Stimulated activated CD4-positive, alpha-beta T cell treated with anti-CD3 and anti-CD28 coated beads, Interleukin-15, amount 100 ng/mL, for 1 hour (primary cell): ENCODE measurements around the gene KCNK17.

ENCODE experiments used
- DNase-seq, 2 donors: peaks; one replicate each; pipeline ENCODE4 v3.0.0-alpha.2; 2020; ENCODE audit warnings: low read depth in 1 of 2, low spot score in 1 of 2

Gene KCNK17

DNA sequence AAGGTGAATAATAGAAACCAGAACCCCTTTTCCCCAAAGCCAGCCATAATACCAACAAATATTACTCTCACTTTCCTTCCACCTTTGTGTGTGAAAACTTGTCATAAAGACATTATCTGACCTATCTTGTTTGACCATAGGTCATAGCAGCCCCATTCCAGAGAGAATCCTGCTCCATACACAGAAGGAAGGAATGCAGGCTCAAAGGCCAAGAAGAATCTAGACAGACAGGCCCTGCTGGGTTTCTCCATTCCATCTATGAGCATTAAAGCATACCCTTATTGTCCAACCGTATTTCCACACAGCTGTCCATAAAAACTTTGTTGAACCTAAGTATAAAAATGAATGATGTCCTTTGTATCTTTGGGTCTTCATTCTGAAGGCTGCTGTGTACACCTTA lies 44.3 kb downstream of the KCNK17 start:
- DNase-seq, result no peak

- no peak for DNase-seq
Observed at GRCh38 chr6:39268721-39269120, 45.5 kb downstream of the KCNK17 start.

DNA sequence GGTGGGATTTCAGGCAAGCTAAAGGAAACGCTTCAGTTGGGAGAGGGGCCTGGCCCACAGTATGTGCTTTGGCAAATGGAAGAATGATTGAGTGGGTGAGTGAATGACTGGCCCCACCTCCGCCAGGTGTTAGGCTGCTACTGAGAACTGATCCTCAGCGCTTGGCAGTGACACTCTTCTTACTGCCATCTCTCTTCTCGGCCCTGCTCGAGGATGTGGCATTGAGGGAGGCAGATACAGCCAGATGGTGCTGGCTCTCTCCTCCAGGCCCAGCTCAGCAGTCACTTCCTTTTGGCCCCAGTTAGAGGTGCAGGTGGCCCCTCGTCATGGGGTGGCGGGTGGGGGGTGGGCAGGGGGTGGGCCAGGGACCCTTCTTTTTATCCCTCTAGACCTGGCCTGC lies 46.0 kb downstream of the KCNK17 start:
- no peak for DNase-seq

GRCh38 chr6:39266782-39267355 lies 47.4 kb downstream of the KCNK17 start:
- no peak for DNase-seq

- no peak for DNase-seq
Observed at GRCh38 chr6:39266375-39266774, 47.8 kb downstream of the KCNK17 start.

GRCh38 chr6:39263303-39264037 lies 50.7 kb downstream of the KCNK17 start:
- no peak for DNase-seq

GRCh38 chr6:39261751-39262150 lies 52.5 kb downstream of the KCNK17 start:
- DNase-seq, result no peak

DNA sequence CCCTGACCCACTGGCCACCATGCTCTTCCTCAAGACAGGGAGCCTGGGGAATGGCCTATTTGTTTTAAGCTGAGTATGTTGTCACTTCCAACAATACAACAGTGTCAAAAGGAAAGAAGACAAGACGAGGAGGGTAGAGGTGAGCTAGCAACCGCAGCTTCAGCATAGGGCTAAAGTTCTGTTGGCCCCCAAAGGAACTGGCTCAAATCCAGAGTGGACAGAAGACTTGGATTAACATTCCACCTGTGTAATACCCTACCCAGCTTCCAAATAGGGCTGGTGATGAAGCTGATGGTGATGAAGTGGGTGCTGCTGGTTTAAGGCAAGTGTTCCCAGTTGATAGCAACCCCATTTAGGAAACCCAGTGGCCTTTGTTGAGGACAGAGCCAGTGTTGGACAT lies 53.3 kb downstream of the KCNK17 start:
- no peak for DNase-seq

DNA sequence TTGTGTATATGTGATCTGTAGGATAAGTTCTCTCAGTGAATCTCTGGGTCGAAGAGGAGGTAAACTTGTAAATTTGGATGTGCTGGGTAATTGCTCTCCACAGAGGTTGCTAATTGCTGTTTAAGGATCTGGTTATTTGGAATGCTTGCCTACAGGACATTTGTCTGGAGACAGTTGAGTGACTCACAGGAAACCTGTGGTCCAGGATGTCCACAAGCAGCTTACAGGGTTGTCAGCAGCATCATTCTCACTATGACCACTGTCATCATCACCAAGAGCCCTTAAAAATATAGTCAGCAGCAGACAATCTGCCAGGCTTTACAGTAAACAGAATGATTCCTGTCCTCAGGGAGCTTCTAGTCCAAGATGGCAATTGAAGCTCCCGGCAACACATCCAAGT lies 53.8 kb downstream of the KCNK17 start:
- no peak for DNase-seq

DNA sequence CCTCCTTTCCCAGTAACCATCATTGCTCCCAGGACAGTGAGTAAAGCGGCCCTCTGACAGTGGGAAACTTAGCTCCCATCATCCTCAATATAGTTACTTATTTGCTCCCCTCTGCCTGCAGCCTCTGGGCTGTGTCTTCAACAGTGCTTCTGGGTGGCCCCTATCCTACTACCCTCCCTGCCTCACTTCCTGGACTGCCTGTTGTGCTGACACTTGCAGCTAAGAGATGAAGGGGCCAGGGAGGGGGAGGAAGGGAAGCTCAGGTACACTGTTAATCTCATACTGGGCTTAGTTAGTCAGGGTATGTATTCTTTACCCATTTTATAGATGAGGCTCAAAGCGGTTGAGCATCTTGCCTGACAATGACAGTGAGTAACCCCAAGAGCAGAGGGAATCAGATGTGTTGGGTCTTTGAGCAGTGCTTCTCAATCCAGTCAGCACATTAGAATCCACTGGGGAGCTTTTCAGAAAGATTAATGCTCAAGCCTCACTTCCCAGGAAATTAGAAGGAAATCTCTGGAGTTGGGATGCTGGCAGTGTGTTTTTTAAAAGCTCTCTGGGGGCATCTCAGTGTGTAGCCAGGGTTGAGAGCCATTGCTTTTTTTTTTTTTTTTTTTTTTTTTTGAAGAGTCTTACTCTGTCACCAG lies 57.8 kb downstream of the KCNK17 start:
- DNase-seq, result no peak

DNA sequence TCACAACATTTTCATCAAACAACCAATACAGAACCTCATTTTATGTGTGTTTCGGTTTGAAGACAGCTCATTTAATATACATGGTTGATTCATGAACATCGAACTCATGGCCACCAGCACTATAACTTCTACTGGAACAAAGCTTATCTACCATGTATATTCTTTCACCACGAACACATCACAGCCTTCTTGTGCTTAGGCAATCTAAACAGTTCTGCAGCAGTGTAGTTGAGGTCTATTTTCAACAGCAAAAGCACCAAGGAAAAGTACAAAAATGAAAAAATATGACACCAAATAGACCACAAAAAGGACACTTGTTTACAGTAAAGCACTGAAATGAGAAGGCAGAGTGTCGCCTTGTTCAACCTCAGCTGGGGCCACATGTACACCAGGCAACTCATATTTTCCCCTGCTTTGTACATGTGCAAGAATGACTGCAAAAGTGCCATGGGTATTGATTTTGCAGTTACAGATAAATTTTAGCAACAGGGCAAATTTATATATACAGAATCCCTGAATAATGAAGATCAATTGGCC lies 59.2 kb downstream of the KCNK17 start:
- no peak for DNase-seq

DNA sequence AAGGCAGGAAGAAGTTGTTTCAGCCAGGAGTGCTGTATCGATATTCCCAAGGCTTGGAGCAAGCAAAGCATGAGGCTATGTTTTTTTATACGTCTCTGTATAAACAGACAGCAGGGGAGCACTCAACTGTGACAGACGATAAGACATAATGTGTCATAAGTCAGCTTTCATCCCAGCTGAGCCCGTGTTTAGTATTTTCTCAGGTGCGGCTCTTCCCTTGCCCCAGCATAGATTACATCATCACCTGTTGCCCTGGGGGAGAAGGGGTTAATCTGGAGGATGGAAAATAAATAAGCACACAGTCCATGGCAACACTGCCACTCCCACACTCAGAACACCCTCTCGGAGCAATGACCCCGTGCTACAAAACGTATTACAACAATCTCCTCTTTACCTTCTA lies 62.8 kb downstream of the KCNK17 start:
- DNase-seq, result no peak

DNA sequence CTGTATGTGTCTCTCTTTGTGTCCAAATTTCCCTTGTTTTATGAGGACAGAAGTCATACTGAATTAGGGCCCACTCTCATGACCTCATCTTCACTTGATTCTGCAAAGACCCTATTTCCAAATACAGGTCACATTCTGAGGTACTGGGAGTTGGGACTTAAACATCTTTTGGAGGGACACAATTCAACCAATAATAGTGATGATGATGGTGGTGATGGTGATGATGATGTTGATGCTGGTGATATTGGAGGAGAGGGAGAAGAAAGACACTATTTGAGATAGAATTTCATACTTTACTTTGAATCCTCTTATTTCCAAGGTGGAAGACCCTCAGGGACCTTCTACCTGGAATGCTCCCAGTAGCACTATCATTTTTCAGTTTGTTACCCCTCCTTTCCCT lies 63.7 kb downstream of the KCNK17 start:
- DNase-seq, result no peak

DNA sequence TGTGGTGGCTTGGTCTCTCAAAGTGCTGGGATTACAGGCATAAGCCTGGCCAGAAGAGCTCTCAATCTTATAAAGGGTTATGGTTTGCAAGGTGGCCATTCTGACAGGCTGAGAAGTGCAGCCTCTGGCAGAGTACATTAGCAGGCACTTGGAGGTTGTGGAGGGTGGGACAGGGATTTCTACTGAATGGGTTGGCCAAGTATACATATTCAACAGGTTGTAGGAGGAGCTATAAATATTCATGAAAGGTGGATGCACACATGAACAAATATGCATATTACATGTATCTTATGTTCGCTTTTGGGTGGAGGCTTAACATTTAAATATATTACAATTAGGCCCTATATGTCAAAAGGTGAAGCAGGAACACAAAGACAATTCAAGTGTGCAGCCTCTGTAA lies 64.9 kb downstream of the KCNK17 start:
- DNase-seq, result no peak
